ENCODE results near the gene LDB2. TPM values are rescaled to one million over a fixed set of nuclear protein-coding genes. Genes with fewer than 3 reads are reported as not detected.

Gene LDB2
- total RNA-seq, 1 experiment from 2014 or later: 94.0 TPM

DNA sequence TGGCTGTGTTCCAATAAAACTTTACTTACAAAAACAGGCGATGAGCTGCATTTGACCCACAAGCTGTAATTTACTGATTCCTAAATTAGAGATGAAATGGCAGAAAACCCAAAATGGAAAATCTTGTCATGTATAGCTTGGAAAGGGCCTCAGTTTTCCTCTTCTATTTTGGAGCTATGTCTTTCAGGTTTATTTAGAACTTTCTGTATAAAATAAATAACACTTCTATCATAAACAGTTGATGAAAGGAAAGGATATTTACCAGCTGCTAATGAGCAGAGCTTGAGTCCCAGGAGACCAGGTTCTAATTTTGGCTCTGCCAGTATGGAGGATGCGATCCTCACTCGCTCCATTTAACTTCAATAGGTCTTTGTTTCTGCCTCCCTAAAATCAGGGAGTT is 213.5 kb downstream of the LDB2 start:
- DNase-seq: no peak
- no peaks in the 10 kb centered on the region for H3K27me3 ChIP-seq (ENCODE audit: control insufficient read depth, insufficient read depth, low read length)
- no peak overlapping the region for H3K4me3 ChIP-seq (ENCODE audit: insufficient read depth, low read depth, low read length)
- H3K36me3 ChIP-seq (replicated peaks; ENCODE audit: control insufficient read depth, insufficient read depth, low read length): no peaks in the 10 kb centered on the region

DNA sequence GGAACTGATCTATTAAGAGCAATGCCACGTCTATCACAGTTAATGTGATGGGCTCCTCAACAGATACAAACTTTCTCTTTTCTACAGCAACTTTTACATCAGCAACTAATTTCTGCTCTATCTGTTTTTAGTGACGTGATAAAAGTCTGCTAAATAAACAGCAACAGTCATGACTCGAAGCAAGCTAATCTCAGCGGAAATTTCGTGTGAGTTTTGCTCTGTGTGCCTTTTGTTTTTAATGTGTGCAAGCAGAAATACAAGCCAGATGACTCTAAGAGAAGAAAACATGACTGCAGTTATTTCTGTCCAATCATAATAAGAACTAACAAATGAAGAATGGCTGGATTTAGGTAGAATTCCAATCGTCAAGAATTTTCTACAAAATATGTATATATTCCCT is 214.3 kb downstream of the LDB2 start:
- Histone ChIP-seq H3K36me3 (replicated peaks; ENCODE audit: control insufficient read depth, insufficient read depth, low read length) (no peaks in the 10 kb centered on the region), H3K4me3 (ENCODE audit: insufficient read depth, low read depth, low read length) (no peak overlapping the region), H3K27me3 (ENCODE audit: control insufficient read depth, insufficient read depth, low read length) (no peaks in the 10 kb centered on the region)
- DNase-seq: no peak

DNA sequence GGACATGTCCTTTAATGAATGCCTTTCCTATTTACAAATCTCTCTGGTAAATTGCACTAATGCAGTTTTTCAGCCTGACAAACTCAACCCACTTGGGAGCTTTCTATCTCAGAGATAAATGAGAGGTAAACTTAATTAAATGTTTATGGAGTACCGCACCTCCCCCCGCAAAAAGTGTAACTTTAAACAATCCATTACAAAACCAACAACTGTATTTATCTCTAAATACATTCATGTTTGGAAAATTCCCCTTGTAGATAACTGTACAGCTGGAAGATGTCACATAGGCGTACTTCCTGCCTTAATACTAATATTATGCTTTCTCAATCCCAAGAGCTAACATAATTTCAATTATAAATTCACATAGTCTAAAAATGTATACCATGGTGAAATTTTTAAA is 215.5 kb downstream of the LDB2 start:
- no peak overlapping the region for H3K4me3 ChIP-seq (ENCODE audit: insufficient read depth, low read depth, low read length)
- no peaks in the 10 kb centered on the region for H3K36me3 ChIP-seq (replicated peaks; ENCODE audit: control insufficient read depth, insufficient read depth, low read length)
- H3K27me3 ChIP-seq (ENCODE audit: control insufficient read depth, insufficient read depth, low read length): no peaks in the 10 kb centered on the region
- no peak for DNase-seq

DNA sequence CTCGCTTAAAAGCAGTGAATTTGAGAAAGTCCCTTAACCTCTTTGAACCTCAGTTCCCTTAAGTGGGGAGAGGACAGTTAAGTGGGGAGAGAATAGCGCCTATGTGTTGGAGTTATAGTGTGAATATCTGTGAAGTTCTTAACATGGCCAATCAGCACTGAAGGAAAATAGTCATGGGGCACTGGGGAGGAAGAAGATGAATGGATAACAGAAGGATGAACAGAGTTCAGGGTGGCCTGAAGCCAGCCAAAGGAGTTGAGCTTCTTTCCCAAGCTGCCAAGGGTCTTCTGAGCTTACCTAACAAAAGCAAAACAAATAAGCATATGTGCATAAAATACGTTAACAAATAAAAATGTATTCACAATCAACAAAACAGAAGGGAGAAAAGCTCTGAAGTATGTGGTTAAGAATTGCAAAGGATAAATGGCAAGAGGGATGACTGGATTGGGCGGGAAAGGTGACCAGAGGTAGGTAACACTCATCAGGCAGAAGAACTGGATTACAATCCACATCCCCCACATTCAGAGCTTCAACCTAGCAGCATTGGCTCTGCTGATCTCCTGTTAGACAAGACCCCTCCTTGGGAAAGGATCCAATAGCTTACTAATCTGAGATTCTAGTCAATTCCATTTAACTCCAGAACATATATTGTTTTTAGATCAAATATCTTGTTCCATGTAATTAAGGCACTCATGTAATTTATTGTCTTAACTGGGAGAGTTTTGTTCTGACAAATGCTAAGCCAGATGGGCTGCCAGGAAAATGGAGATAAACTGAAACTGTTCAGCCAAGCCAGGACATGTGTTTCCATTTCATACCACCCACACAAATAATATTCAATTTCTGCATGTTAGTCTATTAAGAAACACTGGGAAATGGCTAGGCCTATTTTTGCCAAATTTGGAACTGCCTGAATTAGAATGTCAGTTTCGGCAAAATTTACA is 221.2 kb downstream of the LDB2 start:
- H3K4me3 ChIP-seq (ENCODE audit: insufficient read depth, low read depth, low read length): no peak overlapping the region
- no peak for DNase-seq
- H3K36me3 ChIP-seq (replicated peaks; ENCODE audit: control insufficient read depth, insufficient read depth, low read length): no peaks in the 10 kb centered on the region
- no peaks in the 10 kb centered on the region for H3K27me3 ChIP-seq (ENCODE audit: control insufficient read depth, insufficient read depth, low read length)

DNA sequence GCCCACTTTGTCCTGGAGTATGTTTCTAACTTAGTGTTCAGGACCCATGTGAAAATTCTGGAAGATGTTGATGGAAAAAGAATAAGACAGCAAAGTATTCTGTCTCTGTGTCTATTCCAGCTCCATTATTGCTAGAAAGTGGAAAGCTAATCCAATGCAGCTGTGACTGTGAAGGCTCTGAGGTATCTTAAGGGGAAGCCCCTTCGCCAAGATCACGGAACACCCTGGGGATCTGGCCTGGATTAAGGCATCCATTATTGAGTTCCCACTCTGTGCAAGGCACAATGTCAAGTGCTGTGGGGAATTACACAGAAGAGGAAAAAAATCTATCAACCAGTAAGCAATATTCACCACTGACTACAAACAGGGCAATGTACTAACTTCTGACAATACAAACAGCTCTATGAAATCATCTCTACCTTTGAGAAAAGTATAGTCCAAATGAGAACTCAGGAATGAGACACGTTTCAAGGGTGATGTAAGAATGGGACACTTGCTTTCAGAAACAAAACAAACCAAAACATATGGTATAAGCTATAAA is 222.1 kb downstream of the LDB2 start:
- no peaks in the 10 kb centered on the region for H3K27me3 ChIP-seq (ENCODE audit: control insufficient read depth, insufficient read depth, low read length)
- no peak overlapping the region for H3K4me3 ChIP-seq (ENCODE audit: insufficient read depth, low read depth, low read length)

DNA sequence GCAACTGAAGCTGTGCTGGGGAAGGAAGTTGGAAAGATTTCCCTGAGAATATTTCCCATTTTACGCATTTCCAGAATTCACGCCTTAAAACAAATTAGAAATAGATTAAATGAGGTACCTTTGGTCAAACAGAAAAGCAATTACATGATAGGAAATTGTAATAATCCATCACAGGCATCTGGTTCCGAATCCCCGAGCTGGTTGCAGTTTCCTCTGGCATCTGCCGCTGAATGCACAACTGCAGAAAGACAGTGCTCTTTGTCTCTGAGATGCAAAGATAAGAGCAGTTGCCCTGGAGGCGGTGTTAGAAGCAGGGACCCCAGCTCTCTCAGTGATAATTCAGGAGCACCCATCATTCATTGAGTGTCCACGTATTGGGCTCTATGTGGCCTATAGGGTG is 224.4 kb downstream of the LDB2 start:
- no peaks in the 10 kb centered on the region for H3K36me3 ChIP-seq (replicated peaks; ENCODE audit: control insufficient read depth, insufficient read depth, low read length)
- H3K27me3 ChIP-seq (ENCODE audit: control insufficient read depth, insufficient read depth, low read length): no peaks in the 10 kb centered on the region
- no peak for DNase-seq

More for the DNA sequence above, 222.1 kb downstream of the LDB2 start:
- no peaks in the 10 kb centered on the region for H3K36me3 ChIP-seq (replicated peaks; ENCODE audit: control insufficient read depth, insufficient read depth, low read length)
- DNase-seq: no peak

DNA sequence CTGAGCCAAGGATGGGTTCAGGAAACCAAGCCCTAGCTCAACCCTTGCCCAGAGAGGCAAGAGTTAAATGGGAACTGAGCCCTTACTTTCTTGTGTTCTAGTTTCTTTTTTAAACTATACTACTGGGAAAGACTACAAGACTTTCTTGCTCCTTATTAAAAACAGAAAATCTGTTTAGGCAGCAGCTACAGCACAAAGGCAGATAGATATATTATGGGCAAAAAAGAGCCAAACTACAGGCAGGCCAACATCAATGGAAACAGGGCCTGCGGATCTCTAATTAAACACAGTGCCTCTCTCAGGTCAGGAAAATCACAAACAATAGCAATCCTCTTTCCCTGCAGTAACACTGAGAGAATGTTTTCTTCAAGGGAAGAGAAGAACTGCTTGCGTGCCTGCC is 226.0 kb downstream of the LDB2 start:
- DNase-seq: no peak
- Histone ChIP-seq H3K27me3 (ENCODE audit: control insufficient read depth, insufficient read depth, low read length) (no peaks in the 10 kb centered on the region), H3K36me3 (replicated peaks; ENCODE audit: control insufficient read depth, insufficient read depth, low read length) (no peaks in the 10 kb centered on the region), H3K4me3 (ENCODE audit: insufficient read depth, low read depth, low read length) (no peak overlapping the region)

More for the DNA sequence above, 224.4 kb downstream of the LDB2 start:
- no peak overlapping the region for H3K4me3 ChIP-seq (ENCODE audit: insufficient read depth, low read depth, low read length)

DNA sequence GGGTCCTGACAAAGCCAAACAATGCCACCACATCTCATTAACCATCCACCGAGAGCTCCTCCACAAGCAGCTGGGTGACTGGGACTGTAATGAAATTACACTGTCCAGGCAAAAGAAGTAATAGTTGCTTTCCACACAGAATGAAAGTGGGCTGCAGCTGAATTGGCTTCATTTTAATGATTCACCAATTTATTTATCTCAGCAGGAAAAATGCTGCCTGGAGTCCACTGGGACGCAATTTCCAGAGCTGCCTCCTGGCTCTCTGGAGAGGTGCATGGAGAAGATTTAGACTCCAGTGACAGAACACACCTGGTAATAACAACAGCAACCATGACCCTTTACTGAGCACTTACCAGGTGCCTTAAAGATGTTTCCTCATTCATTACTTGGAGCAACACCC is 226.7 kb downstream of the LDB2 start:
- DNase-seq: no peak
- Histone ChIP-seq H3K36me3 (replicated peaks; ENCODE audit: control insufficient read depth, insufficient read depth, low read length) (no peaks in the 10 kb centered on the region), H3K27me3 (ENCODE audit: control insufficient read depth, insufficient read depth, low read length) (no peaks in the 10 kb centered on the region), H3K4me3 (ENCODE audit: insufficient read depth, low read depth, low read length) (no peak overlapping the region)

DNA sequence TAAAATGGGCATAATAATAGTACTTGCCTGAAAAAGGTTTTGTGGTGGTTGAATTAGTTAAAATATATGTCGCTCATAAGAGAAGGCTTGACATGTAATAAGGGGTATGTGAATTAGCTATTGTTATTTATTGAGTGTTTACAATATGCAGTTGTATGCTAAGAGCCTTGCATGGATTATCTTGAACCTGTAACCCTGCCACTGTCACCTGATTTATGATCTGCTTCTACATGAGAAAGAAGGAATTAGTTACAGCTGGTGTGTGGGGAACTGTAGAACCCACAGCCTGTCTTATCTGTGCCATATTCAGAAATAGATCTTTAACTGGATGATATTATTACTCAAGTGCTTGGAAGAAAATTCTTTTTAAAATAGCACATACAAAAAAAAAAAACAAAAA is 227.7 kb downstream of the LDB2 start:
- DNase-seq: no peak
- Histone ChIP-seq H3K36me3 (replicated peaks; ENCODE audit: control insufficient read depth, insufficient read depth, low read length) (peaks cover 1% of the 10 kb centered on the region; the same call in 1 of the 2 replicates), H3K27me3 (ENCODE audit: control insufficient read depth, insufficient read depth, low read length) (no peaks in the 10 kb centered on the region), H3K4me3 (ENCODE audit: insufficient read depth, low read depth, low read length) (no peak overlapping the region)

DNA sequence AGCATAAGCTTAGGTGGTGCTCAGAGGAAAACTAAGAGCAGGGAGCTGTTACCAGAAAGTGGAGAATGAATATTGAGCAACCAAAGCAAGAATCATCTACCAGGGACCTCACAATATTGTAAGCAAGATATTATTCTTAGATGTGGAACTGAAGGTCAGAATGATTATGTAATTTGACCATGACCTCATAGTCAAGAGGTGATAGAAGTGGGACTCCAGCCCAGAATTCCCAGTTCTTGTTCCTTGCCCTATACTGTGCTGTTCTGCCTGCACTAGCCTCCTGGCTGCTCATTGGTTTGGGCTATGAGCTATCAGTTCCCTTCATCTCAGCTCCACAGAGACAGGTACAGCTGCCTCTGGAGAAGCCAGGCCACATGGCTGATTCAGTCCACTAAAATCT is 229.4 kb downstream of the LDB2 start:
- Histone ChIP-seq H3K36me3 (replicated peaks; ENCODE audit: control insufficient read depth, insufficient read depth, low read length) (peaks cover 1% of the 10 kb centered on the region; the same call in 1 of the 2 replicates), H3K27me3 (ENCODE audit: control insufficient read depth, insufficient read depth, low read length) (no peaks in the 10 kb centered on the region), H3K4me3 (ENCODE audit: insufficient read depth, low read depth, low read length) (no peak overlapping the region)
- no peak for DNase-seq

DNA sequence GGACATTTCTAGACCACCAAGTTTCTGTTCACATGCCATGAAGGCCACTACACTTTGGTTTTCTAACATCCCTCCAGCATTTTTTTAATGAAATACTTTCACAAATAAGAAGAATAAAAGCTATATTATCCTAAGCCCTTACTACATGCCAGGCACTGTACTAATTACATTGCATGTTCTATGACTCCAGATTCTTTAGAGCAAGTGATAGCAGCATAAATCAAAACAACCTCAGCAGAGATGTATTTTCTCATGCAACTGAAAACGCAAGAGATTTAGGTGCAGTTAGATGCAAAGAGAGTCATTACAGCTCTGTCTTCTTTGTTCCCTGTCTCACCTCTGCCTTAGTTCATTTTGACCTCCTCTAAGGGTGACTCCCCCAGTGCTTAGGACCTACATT is 230.0 kb downstream of the LDB2 start:
- Histone ChIP-seq H3K36me3 (replicated peaks; ENCODE audit: control insufficient read depth, insufficient read depth, low read length) (peaks cover 1% of the 10 kb centered on the region), H3K27me3 (ENCODE audit: control insufficient read depth, insufficient read depth, low read length) (no peaks in the 10 kb centered on the region), H3K4me3 (ENCODE audit: insufficient read depth, low read depth, low read length) (no peak overlapping the region)
- DNase-seq: no peak

DNA sequence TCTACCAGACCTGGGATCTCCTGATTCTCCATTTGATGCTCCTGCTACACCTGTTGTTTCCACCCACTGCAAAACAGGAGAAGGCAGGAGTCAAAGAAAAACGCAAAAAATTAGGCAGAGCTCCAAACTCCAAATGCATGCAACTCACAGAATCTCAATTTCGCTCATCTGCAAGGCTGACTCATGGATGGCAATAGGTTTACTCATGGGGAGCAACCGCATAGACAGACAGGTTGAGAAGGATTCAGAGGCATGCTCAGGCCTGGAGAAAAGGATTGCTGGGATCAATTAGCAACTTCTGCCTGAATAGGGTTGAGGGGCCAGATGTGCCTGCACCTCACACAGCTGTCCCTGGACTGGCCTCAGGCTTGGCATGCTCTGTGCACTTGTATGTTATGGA is 231.0 kb downstream of the LDB2 start:
- Histone ChIP-seq H3K27me3 (ENCODE audit: control insufficient read depth, insufficient read depth, low read length) (no peaks in the 10 kb centered on the region), H3K36me3 (replicated peaks; ENCODE audit: control insufficient read depth, insufficient read depth, low read length) (peaks cover 1% of the 10 kb centered on the region), H3K4me3 (ENCODE audit: insufficient read depth, low read depth, low read length) (no peak overlapping the region)
- DNase-seq: no peak

DNA sequence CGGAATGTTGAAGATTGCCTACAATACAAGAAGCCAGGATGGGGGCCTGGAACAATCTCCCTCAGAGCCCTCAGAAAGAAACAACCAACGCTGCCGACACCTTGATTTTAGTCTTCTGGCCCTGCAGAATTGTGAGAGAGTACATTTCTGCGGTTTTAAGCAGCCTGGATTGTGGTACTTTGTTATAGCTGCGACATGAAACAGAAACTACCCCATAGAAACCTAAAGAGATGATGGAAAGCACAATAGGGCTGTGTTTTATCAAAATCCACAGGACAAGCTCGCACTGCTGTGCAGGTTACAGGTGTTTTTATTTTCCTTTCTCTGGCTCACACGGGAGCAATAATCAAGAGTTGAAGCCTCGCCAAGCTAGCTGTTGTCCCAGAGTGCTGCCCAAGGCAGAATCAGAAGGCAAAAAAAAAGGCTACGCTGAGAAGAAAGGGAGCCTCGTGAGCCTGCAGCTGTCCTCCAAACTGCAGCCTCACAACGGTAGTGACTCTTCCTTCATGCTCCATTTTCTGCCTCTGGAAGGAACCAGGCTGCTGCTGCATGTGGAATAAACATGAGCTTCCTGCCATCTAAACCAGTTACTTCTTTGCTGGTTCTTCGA is 232.4 kb downstream of the LDB2 start:
- Histone ChIP-seq H3K27me3 (ENCODE audit: control insufficient read depth, insufficient read depth, low read length) (no peaks in the 10 kb centered on the region), H3K4me3 (ENCODE audit: insufficient read depth, low read depth, low read length) (no peak overlapping the region), H3K36me3 (replicated peaks; ENCODE audit: control insufficient read depth, insufficient read depth, low read length) (peaks cover 1% of the 10 kb centered on the region)
- no peak for DNase-seq

DNA sequence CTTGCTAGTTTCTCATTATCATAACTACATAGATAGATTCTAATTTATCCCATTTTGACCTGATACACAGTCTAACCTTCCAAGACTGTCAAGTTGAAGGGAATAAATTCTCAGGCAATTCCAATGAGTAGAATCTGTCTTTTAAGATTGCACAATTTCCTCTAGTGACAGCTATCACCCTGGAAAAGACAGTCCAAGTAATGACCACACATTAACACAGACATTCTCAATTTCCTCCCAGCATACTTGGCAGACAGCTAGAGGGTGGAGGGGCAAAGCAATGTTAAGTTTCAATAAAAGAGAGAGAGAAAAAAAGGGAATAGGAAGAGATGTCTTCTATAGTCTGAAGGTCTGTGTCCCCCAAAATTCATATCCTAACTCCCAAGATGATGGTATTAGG is 234.7 kb downstream of the LDB2 start:
- Histone ChIP-seq H3K27me3 (ENCODE audit: control insufficient read depth, insufficient read depth, low read length) (no peaks in the 10 kb centered on the region), H3K4me3 (ENCODE audit: insufficient read depth, low read depth, low read length) (no peak overlapping the region), H3K36me3 (replicated peaks; ENCODE audit: control insufficient read depth, insufficient read depth, low read length) (peaks cover 1% of the 10 kb centered on the region)
- DNase-seq: no peak

DNA sequence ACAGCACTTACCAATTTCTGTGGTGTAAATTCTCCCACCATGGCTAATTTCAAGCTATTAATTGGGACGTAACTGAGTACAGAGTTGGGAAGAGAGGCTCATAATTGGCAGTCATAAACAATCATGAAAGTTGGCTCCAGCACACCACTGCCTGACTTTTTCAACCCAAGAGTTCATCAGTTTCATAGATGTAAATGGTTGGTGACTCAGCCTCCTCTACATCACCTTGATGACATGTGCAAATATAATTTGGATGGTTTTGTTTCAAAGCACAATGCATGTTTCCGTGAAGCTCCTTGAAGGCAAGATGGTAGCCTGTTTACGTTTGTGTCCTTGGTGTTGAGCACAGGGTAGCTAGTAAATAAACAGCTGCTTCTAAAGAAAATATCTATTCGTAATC is 235.1 kb downstream of the LDB2 start:
- Histone ChIP-seq H3K36me3 (replicated peaks; ENCODE audit: control insufficient read depth, insufficient read depth, low read length) (peaks cover 1% of the 10 kb centered on the region), H3K27me3 (ENCODE audit: control insufficient read depth, insufficient read depth, low read length) (no peaks in the 10 kb centered on the region), H3K4me3 (ENCODE audit: insufficient read depth, low read depth, low read length) (no peak overlapping the region)
- no peak for DNase-seq
